Measurements from ENCODE around the gene RALB. TPM values are rescaled to one million over a fixed set of nuclear protein-coding genes. Genes with fewer than 3 reads are reported as not detected.

RALB gene
- total RNA-seq, 1 donor from 2014 or later, result 45.8 TPM

DNA sequence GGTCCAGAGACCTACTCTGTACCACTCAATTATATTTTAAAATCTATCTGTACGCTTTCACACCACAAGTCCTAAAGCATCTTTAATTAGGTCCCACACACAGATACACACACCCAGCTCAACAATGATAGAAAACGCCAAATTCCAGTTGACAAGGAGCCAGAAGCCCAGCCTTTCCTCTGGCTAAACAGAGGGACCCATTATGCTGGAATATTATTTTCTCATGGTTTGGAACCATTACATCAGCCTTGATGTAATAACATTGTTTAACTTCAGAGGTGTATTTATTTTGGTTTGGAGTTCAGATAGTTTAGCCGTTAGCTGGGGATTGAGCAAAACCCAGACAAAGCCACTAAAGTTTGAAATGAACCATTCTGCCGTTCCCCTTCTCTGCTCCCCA, 79.3 kb downstream of the RALB start:
- peaks cover 44% of the 10 kb centered on the region for H3K27me3 ChIP-seq (ENCODE audit: low read depth)
- H3K4me3 ChIP-seq, result no peak overlapping the region
- intact Hi-C loops (cut with micrococcal nuclease), result loop anchor here (5.0 kb wide), 1 partner anchor 345 kb away; no protein-coding TSS in a partner anchor
- no peak for DNase-seq
- H3K36me3 ChIP-seq, result no peaks in the 10 kb centered on the region
- H3K4me1 ChIP-seq, result no peaks in the 10 kb centered on the region
- TF ChIP-seq, protein P1, sequence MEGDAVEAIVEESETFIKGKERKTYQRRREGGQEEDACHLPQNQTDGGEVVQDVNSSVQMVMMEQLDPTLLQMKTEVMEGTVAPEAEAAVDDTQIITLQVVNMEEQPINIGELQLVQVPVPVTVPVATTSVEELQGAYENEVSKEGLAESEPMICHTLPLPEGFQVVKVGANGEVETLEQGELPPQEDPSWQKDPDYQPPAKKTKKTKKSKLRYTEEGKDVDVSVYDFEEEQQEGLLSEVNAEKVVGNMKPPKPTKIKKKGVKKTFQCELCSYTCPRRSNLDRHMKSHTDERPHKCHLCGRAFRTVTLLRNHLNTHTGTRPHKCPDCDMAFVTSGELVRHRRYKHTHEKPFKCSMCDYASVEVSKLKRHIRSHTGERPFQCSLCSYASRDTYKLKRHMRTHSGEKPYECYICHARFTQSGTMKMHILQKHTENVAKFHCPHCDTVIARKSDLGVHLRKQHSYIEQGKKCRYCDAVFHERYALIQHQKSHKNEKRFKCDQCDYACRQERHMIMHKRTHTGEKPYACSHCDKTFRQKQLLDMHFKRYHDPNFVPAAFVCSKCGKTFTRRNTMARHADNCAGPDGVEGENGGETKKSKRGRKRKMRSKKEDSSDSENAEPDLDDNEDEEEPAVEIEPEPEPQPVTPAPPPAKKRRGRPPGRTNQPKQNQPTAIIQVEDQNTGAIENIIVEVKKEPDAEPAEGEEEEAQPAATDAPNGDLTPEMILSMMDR (IDR thresholded peaks at IDR 0.05; ENCODE audit: borderline replicate concordance), result no peak
- peaks cover 5% of the 10 kb centered on the region for H3K9me3 ChIP-seq (replicated peaks)
- no peak overlapping the region for H3K27ac ChIP-seq (replicated peaks)

GRCh38 chr2:120332384-120332783, 79.7 kb downstream of the RALB start:
- intact Hi-C loops (cut with micrococcal nuclease), result loop anchor here (5.0 kb wide), 1 partner anchor 345 kb away; no protein-coding TSS in a partner anchor

GRCh38 chr2:120334068-120334467, 81.4 kb downstream of the RALB start:
- intact Hi-C loops (cut with micrococcal nuclease), result loop anchor here (5.0 kb wide), 1 partner anchor 343 kb away; no protein-coding TSS in a partner anchor
- peaks cover 58% of the 10 kb centered on the region for H3K27me3 ChIP-seq (ENCODE audit: low read depth)
- no peaks in the 10 kb centered on the region for H3K4me1 ChIP-seq
- DNase-seq, result no peak
- no peak overlapping the region for H3K4me3 ChIP-seq
- no peak overlapping the region for H3K27ac ChIP-seq (replicated peaks)
- no peaks in the 10 kb centered on the region for H3K36me3 ChIP-seq
- TF ChIP-seq, protein P1 (IDR thresholded peaks at IDR 0.05; ENCODE audit: borderline replicate concordance), result no peak
- H3K9me3 ChIP-seq (replicated peaks), result peaks cover 5% of the 10 kb centered on the region

More at GRCh38 chr2:120332384-120332783, 79.7 kb downstream of the RALB start:
- no peak overlapping the region for H3K27ac ChIP-seq (replicated peaks)
- TF ChIP-seq, protein P1 (IDR thresholded peaks at IDR 0.05; ENCODE audit: borderline replicate concordance), result no peak
- H3K4me3 ChIP-seq, result no peak overlapping the region
- no peak for DNase-seq
- H3K9me3 ChIP-seq (replicated peaks), result peaks cover 5% of the 10 kb centered on the region
- peaks cover 44% of the 10 kb centered on the region for H3K27me3 ChIP-seq (ENCODE audit: low read depth)
- H3K36me3 ChIP-seq, result no peaks in the 10 kb centered on the region
- no peaks in the 10 kb centered on the region for H3K4me1 ChIP-seq

GRCh38 chr2:120336749-120337148, 84.1 kb downstream of the RALB start:
- peaks cover 71% of the 10 kb centered on the region for H3K27me3 ChIP-seq (ENCODE audit: low read depth)
- peaks cover 5% of the 10 kb centered on the region for H3K9me3 ChIP-seq (replicated peaks)
- no peaks in the 10 kb centered on the region for H3K4me1 ChIP-seq
- H3K4me3 ChIP-seq, result no peak overlapping the region
- H3K36me3 ChIP-seq, result no peaks in the 10 kb centered on the region
- H3K27ac ChIP-seq (replicated peaks), result no peak overlapping the region
- DNase-seq, result no peak
- intact Hi-C loops (cut with micrococcal nuclease), result no loop called here
- TF ChIP-seq, protein P1 (IDR thresholded peaks at IDR 0.05; ENCODE audit: borderline replicate concordance), result no peak

DNA sequence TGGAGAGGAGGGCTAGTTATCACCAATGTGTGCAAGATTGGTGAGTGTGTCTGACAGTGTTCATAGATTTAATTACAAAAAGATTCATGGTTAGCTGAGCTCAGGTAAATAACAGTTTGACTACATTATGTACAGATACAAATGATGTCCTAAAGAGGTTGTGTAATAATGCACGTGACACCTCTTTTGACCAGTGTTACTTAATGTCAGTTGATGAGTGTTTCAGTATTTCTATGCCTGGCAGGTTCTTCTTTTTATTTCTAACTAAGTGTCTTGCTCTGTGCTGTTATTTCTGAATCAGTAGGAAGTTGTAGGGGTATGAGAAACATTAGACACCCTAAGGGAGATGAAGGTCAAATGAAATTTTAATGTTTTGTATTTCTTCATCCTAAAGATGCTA, 85.4 kb downstream of the RALB start:
- Histone ChIP-seq H3K9me3 (replicated peaks) (peaks cover 5% of the 10 kb centered on the region), H3K4me3 (no peak overlapping the region), H3K4me1 (peaks cover 1% of the 10 kb centered on the region), H3K27ac (replicated peaks) (no peak overlapping the region), H3K27me3 (ENCODE audit: low read depth) (peaks cover 83% of the 10 kb centered on the region), H3K36me3 (no peaks in the 10 kb centered on the region)
- no peak for DNase-seq
- TF ChIP-seq, protein P1 (IDR thresholded peaks at IDR 0.05; ENCODE audit: borderline replicate concordance), result no peak
- intact Hi-C loops (cut with micrococcal nuclease), result no loop called here

Measured in left ventricle myocardium inferior (tissue), 1 donor.